ENCODE data around the gene ZFP28. TPM values are rescaled to one million over a fixed set of nuclear protein-coding genes. Genes with fewer than 3 reads are reported as not detected.

The ZFP28 gene
- polyA plus RNA-seq (2012; ENCODE audit: insufficient read depth, insufficient read length, low read depth), result 4.1 TPM

DNA sequence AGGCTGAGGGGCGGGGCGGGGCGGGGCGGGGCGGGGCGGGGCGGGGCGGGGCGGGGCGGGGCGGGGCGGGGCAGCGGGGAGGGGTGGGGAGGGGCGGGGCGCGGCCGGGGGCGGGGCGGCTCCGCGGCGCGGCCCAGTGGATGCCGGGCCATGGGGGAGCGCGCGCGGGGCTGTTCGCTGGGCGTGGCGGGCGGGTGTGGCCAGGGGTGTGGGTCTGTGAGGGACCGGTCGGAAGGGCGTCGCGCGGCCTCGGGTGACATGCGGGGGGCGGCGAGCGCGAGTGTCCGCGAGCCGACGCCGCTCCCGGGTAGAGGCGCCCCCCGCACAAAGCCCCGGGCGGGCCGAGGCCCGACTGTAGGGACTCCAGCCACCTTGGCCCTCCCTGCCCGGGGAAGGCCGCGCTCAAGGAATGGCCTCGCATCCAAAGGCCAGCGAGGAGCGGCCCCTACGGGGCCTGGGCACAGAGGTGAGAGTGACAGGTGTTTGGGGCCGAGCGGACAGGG is at the start of gene ZFP28:
Gene ZFP28 (plus strand): TSS at position 188 of the 503 bp plus-strand sequence. CDS start 71 bp downstream, at position 259.
- peak; percentile 86 for DNase-seq
- Histone ChIP-seq H3K4me1 (no peaks in the 10 kb centered on the region), H3K27me3 (no peaks in the 10 kb centered on the region), H3K9me3 (peaks cover 9% of the 10 kb centered on the region; the same call in 1 of the 2 replicates), H3K4me3 (ENCODE audit: low read depth, low read length) (peak within 1 kb of the TSS; percentile 77), H3K36me3 (peaks cover 3% of the 10 kb centered on the region)
- TF ChIP-seq CTCF (IDR thresholded peaks at IDR 0.05; ENCODE audit: low read depth, low read length), result no peak

DNA sequence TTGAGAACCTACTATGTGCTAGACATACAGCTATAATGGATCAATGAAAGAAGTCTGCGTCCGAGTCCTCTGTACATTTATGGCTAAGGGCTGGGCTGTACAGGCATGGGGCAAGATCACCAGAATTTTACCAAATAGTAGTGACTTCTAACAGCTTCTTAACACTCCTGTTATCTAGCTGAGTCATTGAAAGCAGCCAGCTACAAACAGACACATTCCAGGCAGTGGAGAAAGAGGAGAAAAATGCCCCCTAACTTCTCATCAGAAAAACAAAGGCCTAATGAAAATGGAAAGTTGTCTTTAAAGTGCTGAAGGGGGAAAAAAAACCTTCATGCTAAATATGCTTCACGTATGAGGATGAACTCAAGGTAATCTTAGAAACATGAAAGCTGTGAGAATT is 47.3 kb upstream of the ZFP28 start:
- Histone ChIP-seq H3K27me3 (no peaks in the 10 kb centered on the region), H3K36me3 (peaks cover 5% of the 10 kb centered on the region), H3K4me1 (no peaks in the 10 kb centered on the region), H3K9me3 (no peaks in the 10 kb centered on the region), H3K4me3 (ENCODE audit: low read depth, low read length) (no peak overlapping the region)
- DNase-seq, result no peak
- no peak for TF ChIP-seq CTCF (IDR thresholded peaks at IDR 0.05; ENCODE audit: low read depth, low read length)

GRCh38 chr19:56504581-56504980 is 34.2 kb upstream of the ZFP28 start:
- no peak for TF ChIP-seq CTCF (IDR thresholded peaks at IDR 0.05; ENCODE audit: low read depth, low read length)
- no peaks in the 10 kb centered on the region for H3K36me3 ChIP-seq
- DNase-seq, result no peak
- H3K4me3 ChIP-seq (ENCODE audit: low read depth, low read length), result no peak overlapping the region
- H3K27me3 ChIP-seq, result no peaks in the 10 kb centered on the region
- H3K4me1 ChIP-seq, result no peaks in the 10 kb centered on the region
- no peaks in the 10 kb centered on the region for H3K9me3 ChIP-seq

- no peak for TF ChIP-seq CTCF (IDR thresholded peaks at IDR 0.05; ENCODE audit: low read depth, low read length)
- H3K36me3 ChIP-seq, result no peaks in the 10 kb centered on the region
- H3K27me3 ChIP-seq, result no peaks in the 10 kb centered on the region
- no peaks in the 10 kb centered on the region for H3K9me3 ChIP-seq
- H3K4me3 ChIP-seq (ENCODE audit: low read depth, low read length), result peak within 1 kb of the TSS; percentile 70
- H3K4me1 ChIP-seq, result no peaks in the 10 kb centered on the region
- DNase-seq, result peak; percentile 99
Observed at GRCh38 chr19:56507446-56508289, 31.1 kb upstream of the ZFP28 start, which contains the start of gene ZNF471. Gene ZNF471, plus strand, starts transcription at chr19:56507855. Its CDS starts 3,717 bp downstream, at chr19:56511572.

- no peak for TF ChIP-seq CTCF (IDR thresholded peaks at IDR 0.05; ENCODE audit: low read depth, low read length)
- Histone ChIP-seq H3K27me3 (no peaks in the 10 kb centered on the region), H3K9me3 (no peaks in the 10 kb centered on the region), H3K4me1 (no peaks in the 10 kb centered on the region), H3K4me3 (ENCODE audit: low read depth, low read length) (peak overlapping the region; percentile 70), H3K36me3 (no peaks in the 10 kb centered on the region)
- DNase-seq, result no peak
Observed at GRCh38 chr19:56508290-56508778, 30.4 kb upstream of the ZFP28 start.

All from BE2C (cell line).